HG02973 (cell line): ENCODE results near the gene SETD1A.

Experiments
- ATAC-seq: cut with Tn5 transposase; IDR thresholded peaks from one replicate; pipeline ENCODE4 v1.9.1; 2021; ENCODE audit warnings: moderate library complexity; ENCODE audit not compliant: unreplicated experiment

Gene SETD1A

DNA sequence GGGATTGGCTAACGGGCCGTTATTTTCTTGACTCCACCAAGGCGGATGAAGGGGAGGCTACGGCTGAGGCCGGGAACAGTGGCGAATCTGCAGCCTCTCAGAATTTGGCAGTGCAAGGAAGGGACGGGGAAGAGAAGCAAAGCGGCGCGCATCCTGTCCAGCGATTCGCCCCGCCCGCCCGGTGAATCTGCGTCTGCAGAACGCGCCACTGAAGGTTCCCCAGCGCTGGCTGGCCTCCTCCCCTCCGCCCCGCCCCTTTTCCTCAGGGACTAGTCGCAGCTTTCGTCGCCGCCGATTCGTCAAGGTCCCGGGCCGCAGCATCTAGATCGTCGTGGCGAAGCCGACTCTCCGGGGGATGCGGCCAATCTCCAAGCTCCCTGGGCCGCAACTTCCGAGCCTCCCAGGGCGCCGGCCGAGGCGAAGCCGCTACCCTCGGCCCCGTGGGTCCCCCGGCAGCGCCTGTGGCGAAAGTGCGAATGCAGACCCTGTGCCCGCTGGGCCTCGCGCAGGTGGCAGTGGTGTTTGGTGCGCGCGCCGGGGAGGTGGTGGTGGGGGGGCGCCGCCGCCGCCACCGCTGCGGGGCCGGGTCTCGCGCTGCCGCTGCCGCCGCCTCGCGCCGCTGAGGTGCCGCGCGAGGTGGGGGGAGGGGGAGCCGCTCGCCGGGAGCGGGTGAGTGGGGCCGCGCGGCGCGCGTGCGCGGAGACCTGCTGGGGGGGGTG, at the start of gene SETD1A:
TSS of gene SETD1A (plus strand) at position 299 of the 719 bp plus-strand sequence. CDS start 978 bp downstream, outside the sequence.
- ATAC-seq: peak; percentile 63

GRCh38 chr16:30910427-30911029, 47.0 kb upstream of the SETD1A start:
- ATAC-seq: no peak

- no peak for ATAC-seq
Measured at GRCh38 chr16:30912794-30913412, 44.7 kb upstream of the SETD1A start.

- no peak for ATAC-seq
Measured at GRCh38 chr16:30914830-30915229, 42.7 kb upstream of the SETD1A start.

GRCh38 chr16:30918614-30919013, 38.9 kb upstream of the SETD1A start:
- ATAC-seq: no peak

- no peak for ATAC-seq
Measured at GRCh38 chr16:30920891-30921290, 36.7 kb upstream of the SETD1A start.

- ATAC-seq: no peak
Measured at GRCh38 chr16:30921459-30921747, 36.2 kb upstream of the SETD1A start.

DNA sequence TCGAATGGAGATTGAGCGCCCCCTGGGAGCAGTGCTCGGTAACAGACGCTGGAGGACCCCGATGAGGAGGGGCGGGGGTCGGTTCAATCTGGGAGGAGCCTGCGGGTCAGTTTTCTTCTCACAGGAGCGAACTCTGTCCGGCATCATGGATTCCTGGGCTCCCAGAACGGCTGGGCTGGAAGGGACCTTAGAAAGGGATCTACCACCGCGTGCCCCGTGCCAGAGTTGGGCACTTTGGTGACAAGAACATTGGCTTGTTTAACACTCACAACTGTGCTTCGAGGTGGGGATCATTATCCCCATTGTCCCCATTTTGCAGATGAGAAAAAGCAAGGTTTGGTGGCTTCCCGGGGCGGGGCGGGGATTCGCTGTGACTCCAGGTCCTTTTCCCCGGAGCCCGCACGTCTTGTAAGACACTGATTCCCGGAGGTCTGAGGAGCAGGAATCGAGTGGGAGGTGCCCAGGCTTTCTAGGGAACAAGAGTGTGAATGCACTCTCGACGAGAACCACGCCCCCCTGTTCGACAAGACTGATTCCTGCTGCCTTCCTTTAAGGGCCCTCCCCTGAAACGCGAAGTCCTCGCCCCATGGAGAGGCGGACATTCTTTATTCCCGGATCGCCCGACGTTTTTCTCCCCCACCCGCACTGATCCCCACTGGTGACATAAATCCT, 35.7 kb upstream of the SETD1A start:
- no peak for ATAC-seq

GRCh38 chr16:30922420-30922959, 35.1 kb upstream of the SETD1A start:
- peak; percentile 69 for ATAC-seq

GRCh38 chr16:30922960-30923535, 34.5 kb upstream of the SETD1A start:
- ATAC-seq: peak; percentile 69

DNA sequence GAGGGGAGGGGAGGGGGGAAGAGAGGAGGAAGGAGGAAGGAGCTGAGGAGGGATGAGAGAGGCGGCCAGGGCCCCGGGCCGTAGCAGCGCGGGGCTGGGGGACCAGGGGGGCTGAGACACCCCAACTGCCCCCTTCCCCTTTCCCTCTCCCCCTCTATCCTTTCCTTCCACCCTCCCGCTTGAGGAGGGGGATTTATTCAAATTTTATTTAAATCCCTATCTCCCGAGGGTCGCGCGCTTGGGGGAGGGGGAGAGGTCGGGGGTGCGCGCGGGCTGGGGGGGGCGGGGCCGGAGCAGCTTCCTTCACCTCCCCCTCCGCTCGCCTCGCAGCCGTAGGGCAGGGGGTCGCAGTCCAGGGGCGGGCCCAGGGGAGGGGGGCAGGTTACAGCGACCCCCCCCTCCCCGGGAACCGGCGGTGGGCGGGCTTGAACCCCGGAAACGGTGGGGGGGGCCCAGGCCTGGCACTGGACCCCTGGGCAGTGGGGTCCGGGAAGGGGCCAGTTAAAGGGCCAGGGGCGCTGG, 33.9 kb upstream of the SETD1A start, which contains the start of gene FBXL19:
TSS of gene FBXL19 (plus strand) at position 19 of the 522 bp plus-strand sequence. CDS start 2,183 bp downstream, outside the sequence.
- no peak for ATAC-seq

GRCh38 chr16:30924076-30924912, 33.3 kb upstream of the SETD1A start:
- no peak for ATAC-seq

GRCh38 chr16:30924913-30925631, 32.5 kb upstream of the SETD1A start:
- no peak for ATAC-seq

GRCh38 chr16:30925632-30925987, 31.9 kb upstream of the SETD1A start:
- no peak for ATAC-seq

DNA sequence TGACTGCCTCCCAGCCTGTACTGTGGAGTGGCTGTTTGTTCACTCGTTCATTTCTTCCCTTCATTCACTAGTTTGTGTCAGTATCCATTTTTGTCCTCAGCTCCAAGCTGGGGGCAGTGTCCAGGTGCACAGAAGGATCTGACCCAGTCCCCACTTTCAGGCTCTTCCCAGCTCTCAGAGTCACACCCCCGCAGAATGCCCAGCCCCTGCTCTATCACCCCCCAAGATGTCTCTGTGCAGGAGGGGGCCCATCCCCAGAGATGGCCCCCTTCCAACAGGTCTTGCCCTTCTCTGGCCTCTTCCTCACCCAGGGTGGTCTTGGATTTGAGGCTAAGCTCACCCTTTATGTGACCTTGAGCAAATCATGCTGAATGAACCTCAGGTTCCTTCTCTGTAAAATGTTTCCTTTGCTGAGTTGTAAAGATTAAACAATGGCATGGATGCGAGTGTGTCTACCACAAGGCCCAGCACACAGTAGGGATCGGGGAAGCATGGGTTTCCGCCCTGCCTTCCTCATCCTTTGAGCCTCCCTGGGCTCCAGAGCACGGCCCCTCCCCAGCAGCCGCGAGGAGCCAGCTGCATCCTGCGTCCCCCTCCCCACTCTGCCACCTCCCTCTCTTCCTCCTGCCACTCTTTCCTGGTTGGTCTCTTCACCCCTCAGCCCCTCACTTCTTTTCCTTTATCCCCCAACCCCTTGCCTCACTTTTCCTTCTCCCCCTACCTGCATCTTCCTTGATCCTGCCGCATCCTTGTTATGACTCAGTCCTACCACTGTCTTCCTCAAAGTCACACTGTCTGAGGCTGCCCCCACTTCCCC, 31.4 kb upstream of the SETD1A start:
- ATAC-seq: no peak

DNA sequence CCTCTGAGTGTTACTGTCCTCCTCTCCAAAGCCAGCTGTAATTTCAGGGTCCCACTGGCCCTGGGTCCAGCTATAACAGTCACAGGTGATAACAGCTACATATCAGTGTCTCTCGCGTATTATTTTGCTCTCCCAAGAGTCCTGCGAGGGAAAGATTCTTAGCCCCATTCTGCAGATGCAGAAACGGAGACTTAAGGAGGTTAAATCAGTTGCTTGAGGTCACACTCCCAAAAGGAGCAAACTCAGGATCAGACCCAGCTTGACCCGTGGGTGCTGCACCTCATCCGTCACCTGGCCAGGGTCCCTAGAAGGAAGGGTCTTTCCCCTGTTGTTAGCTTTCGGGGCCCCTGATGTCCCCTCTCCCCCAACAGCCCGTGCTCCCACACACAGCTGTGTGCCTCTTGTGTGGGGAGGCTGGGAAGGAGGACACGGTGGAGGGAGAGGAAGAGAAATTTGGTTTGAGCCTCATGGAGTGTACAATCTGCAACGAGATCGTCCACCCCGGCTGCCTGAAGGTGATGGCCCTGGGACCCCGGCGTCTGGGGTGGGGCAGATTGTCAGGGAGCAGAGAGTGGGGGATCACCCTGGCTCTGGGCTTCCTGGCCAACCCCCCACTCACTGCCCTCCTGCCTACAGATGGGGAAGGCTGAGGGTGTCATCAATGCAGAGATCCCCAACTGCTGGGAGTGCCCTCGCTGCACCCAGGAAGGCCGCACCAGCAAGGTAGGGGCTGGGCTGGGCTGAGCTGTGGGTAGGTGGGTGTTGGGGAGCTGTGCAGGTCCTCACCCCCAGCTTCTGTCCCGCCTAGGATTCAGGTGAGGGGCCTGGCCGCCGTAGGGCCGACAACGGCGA, 30.4 kb upstream of the SETD1A start:
- no peak for ATAC-seq

DNA sequence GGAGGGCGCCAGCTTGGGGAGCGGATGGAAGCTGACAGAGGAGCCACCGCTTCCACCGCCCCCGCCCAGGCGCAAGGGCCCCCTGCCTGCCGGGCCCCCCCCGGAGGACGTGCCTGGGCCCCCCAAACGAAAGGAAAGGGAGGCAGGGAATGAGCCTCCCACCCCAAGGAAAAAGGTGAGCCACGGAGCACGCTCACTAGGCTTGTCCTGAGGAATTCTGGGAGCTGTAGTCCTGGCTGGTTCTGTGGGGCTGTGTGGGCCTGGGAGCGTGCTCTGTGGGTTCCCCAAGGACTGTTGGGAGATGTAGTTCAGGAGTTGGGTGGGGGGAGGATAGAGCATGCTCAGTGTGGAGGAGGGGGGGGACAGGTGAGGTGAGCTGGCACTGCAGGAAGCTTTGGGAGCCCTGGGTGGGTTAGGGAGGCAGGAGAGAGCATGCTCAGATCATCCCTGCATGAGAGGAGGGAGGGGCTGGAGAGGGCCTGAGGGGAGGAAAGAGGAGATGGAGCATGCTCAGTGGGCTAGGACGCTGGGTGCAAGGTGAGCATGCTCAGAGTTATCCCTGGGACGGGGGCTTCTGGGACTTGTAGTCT, 29.7 kb upstream of the SETD1A start:
- no peak for ATAC-seq
